Right ventricle myocardium superior (tissue), 1 donor: ENCODE measurements around the gene SECISBP2L. TPM values are rescaled to one million over a fixed set of nuclear protein-coding genes. Genes with fewer than 3 reads are reported as not detected.
A peak's percentile ranks its signal among the peaks of the same experiment; 100 is the strongest.

ENCODE experiments used
- ATAC-seq: fragments of 200-7000 bp; cut with Tn5 transposase; one replicate; pipeline ENCODE4 v1.9.1; 2020; ENCODE audit warnings: mild to moderate bottlenecking; ENCODE audit not compliant: poor library complexity
- DNase-seq: peaks from one replicate; pipeline ENCODE4 v3.0.0-alpha.2; 2020
- intact Hi-C: fragments of 100-400 bp; cut with DNase I; formaldehyde crosslinking; loops from one replicate; pipeline ENCODE4 v1.11.2; 2022
- total RNA-seq: library from RNA; stranded (reverse); fragmentation: NEBNext Ultra II Directional; extraction: Animal tissue kit (Norgen Biotek cat#: 25700); gene quantifications from one replicate; pipeline ENCODE4 v1.2.1, GENCODE V29; 2021
- donor health status: DM: no; HTN: yes; CAD: no; lungs with severe emphysema.

The SECISBP2L gene
- total RNA-seq, 1 donor from 2014 or later: 34.2 TPM

- intact Hi-C loops: no loop called here
- DNase-seq: no peak
- ATAC-seq: peak; percentile 77
Observed at GRCh38 chr15:48946074-48946839, 100.0 kb downstream of the SECISBP2L start.

- intact Hi-C loops: no loop called here
- ATAC-seq: peak; percentile 57
Observed at GRCh38 chr15:48945386-48945785, 100.9 kb downstream of the SECISBP2L start.

GRCh38 chr15:48941904-48942303, 104.3 kb downstream of the SECISBP2L start:
- ATAC-seq: no peak

More at GRCh38 chr15:48945386-48945785, 100.9 kb downstream of the SECISBP2L start:
- no peak for DNase-seq

GRCh38 chr15:48940508-48940907, 105.7 kb downstream of the SECISBP2L start:
- ATAC-seq: no peak
- DNase-seq: no peak
- intact Hi-C loops: no loop called here

More at GRCh38 chr15:48941904-48942303, 104.3 kb downstream of the SECISBP2L start:
- intact Hi-C loops: no loop called here
- no peak for DNase-seq

- intact Hi-C loops: no loop called here
- ATAC-seq: no peak
Observed at GRCh38 chr15:48939648-48940047, 106.6 kb downstream of the SECISBP2L start.

More at GRCh38 chr15:48939648-48940047, 106.6 kb downstream of the SECISBP2L start:
- no peak for DNase-seq

Other genes starting within 250 kb of the SECISBP2L start
- gene CEP152, start 235.4 kb downstream of the SECISBP2L start, total RNA-seq: 1.3 TPM
- gene EID1, start 168.3 kb downstream of the SECISBP2L start, total RNA-seq: 201 TPM
- 2.5 TPM for gene SHC4, start 82.5 kb downstream of the SECISBP2L start, total RNA-seq
- 82.4 TPM for gene COPS2, start 109.2 kb upstream of the SECISBP2L start, total RNA-seq
- 31.5 TPM for gene GALK2, start 123.8 kb upstream of the SECISBP2L start, total RNA-seq